SK-N-MC (cell line): ENCODE data around the gene SGPL1.

ENCODE experiments used
- DNase-seq: peaks from one replicate; pipeline ENCODE4 v3.0.0-alpha.2; 2011; ENCODE audit warnings: low read depth, low spot score
- H3K27ac ChIP-seq: fragments of 200-600 bp; sonication (generic); 2 replicates; pipeline ENCODE4 v1.5.1; 2016; ENCODE audit warnings: mixed run types
- H3K36me3 ChIP-seq: fragments of 200-600 bp; sonication (generic); 2 replicates; pipeline ENCODE4 v1.6.1; 2017; ENCODE audit warnings: antibody characterized with exemption, low read length, mixed read lengths; ENCODE audit not compliant: insufficient read depth
- H3K4me3 ChIP-seq: fragments of 200-600 bp; sonication (generic); 2 replicates; pipeline ENCODE4 v1.5.1; 2016
- H3K9ac ChIP-seq: fragments of 200-600 bp; sonication (generic); 2 replicates; pipeline ENCODE4 v1.8.0; 2017; ENCODE audit warnings: mixed run types, mixed read lengths; ENCODE audit not compliant: insufficient read length
- H3K9me3 ChIP-seq: fragments of 200-600 bp; sonication (generic); 2 replicates; pipeline ENCODE4 v1.6.1; 2017; ENCODE audit warnings: low read depth, mild to moderate bottlenecking, antibody characterized with exemption, low read length, moderate library complexity, mixed read lengths
- EZH2 ChIP-seq: fragments of 200-600 bp; sonication (generic); IDR thresholded peaks from one replicate; pipeline ENCODE4 v1.6.1; 2017; ENCODE audit warnings: antibody characterized with exemption
- FOXP2 ChIP-seq: optimal IDR thresholded peaks from 2 replicates; pipeline ENCODE3; 2011; ENCODE audit warnings: mild to moderate bottlenecking, moderate library complexity; ENCODE audit not compliant: insufficient read depth; ENCODE audit errors: extremely low read length, control extremely low read depth
- POLR2AphosphoS5 ChIP-seq: IDR thresholded peaks from 2 replicates; pipeline ENCODE4 v1.6.1; 2012; ENCODE audit warnings: mild to moderate bottlenecking, low read depth, low read length, borderline replicate concordance

The SGPL1 gene

GRCh38 chr10:70905071-70906021 is 89.6 kb downstream of the SGPL1 start:
- H3K27ac ChIP-seq = no peak overlapping the region
- H3K9ac ChIP-seq = no peak overlapping the region
- no peaks in the 10 kb centered on the region for H3K9me3 ChIP-seq
- DNase-seq = no peak
- H3K4me3 ChIP-seq = no peak overlapping the region
- TF ChIP-seq FOXP2 = no peak
- no peak for TF ChIP-seq POLR2AphosphoS5
- TF ChIP-seq EZH2 = no peak
- no peaks in the 10 kb centered on the region for H3K36me3 ChIP-seq

GRCh38 chr10:70906031-70906783 is 90.5 kb downstream of the SGPL1 start:
- Histone ChIP-seq H3K27ac (no peak overlapping the region), H3K36me3 (no peaks in the 10 kb centered on the region), H3K9me3 (no peaks in the 10 kb centered on the region), H3K4me3 (no peak overlapping the region), H3K9ac (no peak overlapping the region)
- no peak for TF ChIP-seq EZH2
- DNase-seq = no peak

- Histone ChIP-seq H3K27ac (no peak overlapping the region), H3K9ac (no peak overlapping the region), H3K4me3 (no peak overlapping the region), H3K36me3 (no peaks in the 10 kb centered on the region), H3K9me3 (no peaks in the 10 kb centered on the region)
- no peak for TF ChIP-seq POLR2AphosphoS5
- no peak for DNase-seq
Observed at GRCh38 chr10:70906953-70907636, 91.3 kb downstream of the SGPL1 start.

GRCh38 chr10:70907637-70908405 is 92.1 kb downstream of the SGPL1 start:
- DNase-seq = no peak
- no peak for TF ChIP-seq FOXP2
- no peak for TF ChIP-seq EZH2
- TF ChIP-seq POLR2AphosphoS5 = no peak
- no peak overlapping the region for H3K27ac ChIP-seq
- H3K9ac ChIP-seq = no peak overlapping the region
- H3K9me3 ChIP-seq = no peaks in the 10 kb centered on the region
- H3K4me3 ChIP-seq = no peak overlapping the region
- no peaks in the 10 kb centered on the region for H3K36me3 ChIP-seq

- TF ChIP-seq POLR2AphosphoS5 (no peak), FOXP2 (no peak), EZH2 (no peak)
- Histone ChIP-seq H3K36me3 (no peaks in the 10 kb centered on the region), H3K27ac (no peak overlapping the region), H3K9ac (no peak overlapping the region), H3K9me3 (no peaks in the 10 kb centered on the region), H3K4me3 (no peak overlapping the region)
- DNase-seq = no peak
Observed at GRCh38 chr10:70908406-70909296, 92.9 kb downstream of the SGPL1 start.

GRCh38 chr10:70909326-70909935 is 93.7 kb downstream of the SGPL1 start:
- Histone ChIP-seq H3K4me3 (no peak overlapping the region), H3K27ac (no peak overlapping the region), H3K36me3 (no peaks in the 10 kb centered on the region), H3K9me3 (no peaks in the 10 kb centered on the region), H3K9ac (no peak overlapping the region)
- TF ChIP-seq EZH2 = no peak
- TF ChIP-seq POLR2AphosphoS5 = no peak
- TF ChIP-seq FOXP2 = no peak
- no peak for DNase-seq

- TF ChIP-seq POLR2AphosphoS5 = no peak
- no peak for TF ChIP-seq FOXP2
- TF ChIP-seq EZH2 = no peak
- DNase-seq = no peak
- H3K9ac ChIP-seq = no peak overlapping the region
- no peak overlapping the region for H3K27ac ChIP-seq
- H3K36me3 ChIP-seq = no peaks in the 10 kb centered on the region
- no peaks in the 10 kb centered on the region for H3K9me3 ChIP-seq
- no peak overlapping the region for H3K4me3 ChIP-seq
Observed at GRCh38 chr10:70910486-70911341, 95.0 kb downstream of the SGPL1 start.
